RWPE1 (cell line): ENCODE data around the gene IL9R.

Experiments
- CTCF ChIA-PET: fragments of 350-600 bp; sonication (Branson Sonifier 250); formaldehyde crosslinking; extraction: SDS; loops from one replicate; lab custom pipeline; 2021; lab: Yijun Ruan, JAX
- POLR2A ChIA-PET: fragments of 400-600 bp; formaldehyde crosslinking; extraction: SDS; loops from one replicate; lab custom pipeline; 2020; ENCODE audit warnings: antibody characterized with exemption; ENCODE audit not compliant: low non-redundant PET; lab: Yijun Ruan, JAX
- DNase-seq: peaks from one replicate; pipeline ENCODE4 v3.0.0; 2012; ENCODE audit warnings: low spot score
- H3K27ac ChIP-seq: fragments of 450-650 bp; 2 replicates; pipeline ENCODE4 v1.5.1; 2017
- TF ChIP-seq, protein P1 (sequence below): fragments of 450-650 bp; conservative IDR thresholded peaks from 2 replicates; pipeline ENCODE4 v1.5.1; 2017; ENCODE audit warnings: low read depth, mild to moderate bottlenecking

Gene IL9R

DNA sequence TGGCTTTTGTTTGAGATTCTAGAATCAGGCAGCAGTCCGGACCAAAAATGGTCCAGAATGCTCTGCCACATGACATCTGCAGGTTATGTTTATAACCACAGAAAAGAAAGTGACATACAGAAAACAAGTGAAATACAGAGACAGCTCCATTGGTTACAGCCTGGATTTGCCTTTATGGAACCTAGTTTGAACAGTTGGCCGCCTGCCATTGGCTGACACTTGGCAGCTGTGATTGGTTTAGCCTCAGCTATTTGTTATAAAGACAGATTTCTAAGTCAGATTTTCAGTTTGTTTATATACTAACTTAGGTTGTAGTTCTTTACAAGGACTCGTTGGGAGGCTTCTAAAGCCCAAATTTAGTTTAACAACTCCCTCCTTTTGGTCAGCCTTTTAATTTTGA lies 40.8 kb upstream of the IL9R start:
- ChIA-PET POLR2A (no interaction called here), CTCF (no interaction called here)
- TF ChIP-seq, protein P1, sequence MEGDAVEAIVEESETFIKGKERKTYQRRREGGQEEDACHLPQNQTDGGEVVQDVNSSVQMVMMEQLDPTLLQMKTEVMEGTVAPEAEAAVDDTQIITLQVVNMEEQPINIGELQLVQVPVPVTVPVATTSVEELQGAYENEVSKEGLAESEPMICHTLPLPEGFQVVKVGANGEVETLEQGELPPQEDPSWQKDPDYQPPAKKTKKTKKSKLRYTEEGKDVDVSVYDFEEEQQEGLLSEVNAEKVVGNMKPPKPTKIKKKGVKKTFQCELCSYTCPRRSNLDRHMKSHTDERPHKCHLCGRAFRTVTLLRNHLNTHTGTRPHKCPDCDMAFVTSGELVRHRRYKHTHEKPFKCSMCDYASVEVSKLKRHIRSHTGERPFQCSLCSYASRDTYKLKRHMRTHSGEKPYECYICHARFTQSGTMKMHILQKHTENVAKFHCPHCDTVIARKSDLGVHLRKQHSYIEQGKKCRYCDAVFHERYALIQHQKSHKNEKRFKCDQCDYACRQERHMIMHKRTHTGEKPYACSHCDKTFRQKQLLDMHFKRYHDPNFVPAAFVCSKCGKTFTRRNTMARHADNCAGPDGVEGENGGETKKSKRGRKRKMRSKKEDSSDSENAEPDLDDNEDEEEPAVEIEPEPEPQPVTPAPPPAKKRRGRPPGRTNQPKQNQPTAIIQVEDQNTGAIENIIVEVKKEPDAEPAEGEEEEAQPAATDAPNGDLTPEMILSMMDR, result no peak
- no peak overlapping the region for H3K27ac ChIP-seq
- DNase-seq, result no peak

GRCh38 chrX:155957843-155958242 lies 39.7 kb upstream of the IL9R start:
- no peak overlapping the region for H3K27ac ChIP-seq
- ChIA-PET POLR2A (no interaction called here), CTCF (no interaction called here)
- TF ChIP-seq, protein P1, result no peak
- no peak for DNase-seq

DNA sequence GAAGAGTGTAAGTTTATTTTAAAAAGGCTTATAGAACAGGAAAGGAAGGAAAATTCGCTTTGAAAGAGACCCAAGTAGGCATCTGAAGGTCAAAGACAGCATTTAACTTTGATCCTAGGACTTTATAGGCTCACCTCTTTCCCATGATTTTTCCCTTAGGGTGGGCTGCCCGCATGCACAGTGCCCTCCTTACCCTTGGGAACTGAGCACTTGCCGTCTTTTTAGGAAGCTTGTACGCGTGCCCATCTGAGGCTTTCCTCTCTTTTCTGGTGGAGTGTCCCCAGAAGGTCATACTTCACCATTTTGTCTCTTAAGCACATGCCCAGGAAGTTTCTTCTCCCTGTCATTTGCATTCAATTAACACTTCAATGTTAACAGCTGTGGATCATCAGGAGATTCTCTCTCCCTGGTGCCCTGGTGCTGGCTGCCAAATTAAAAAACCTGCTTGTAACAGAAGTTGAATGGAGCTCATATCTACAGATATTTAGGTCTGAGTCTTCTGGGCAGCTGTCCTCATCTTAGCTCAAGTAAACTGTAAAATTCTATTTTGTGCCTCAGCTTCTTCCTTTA lies 38.4 kb upstream of the IL9R start:
- no peak overlapping the region for H3K27ac ChIP-seq
- DNase-seq, result no peak
- POLR2A ChIA-PET, result no interaction called here
- CTCF ChIA-PET, result no interaction called here
- TF ChIP-seq, protein P1, result no peak

- DNase-seq, result no peak
- POLR2A ChIA-PET, result no interaction called here
- H3K27ac ChIP-seq, result no peak overlapping the region
- CTCF ChIA-PET, result no interaction called here
- TF ChIP-seq, protein P1, result no peak
These were observed 34.6 kb upstream of the IL9R start for GRCh38 chrX:155962906-155963305.

DNA sequence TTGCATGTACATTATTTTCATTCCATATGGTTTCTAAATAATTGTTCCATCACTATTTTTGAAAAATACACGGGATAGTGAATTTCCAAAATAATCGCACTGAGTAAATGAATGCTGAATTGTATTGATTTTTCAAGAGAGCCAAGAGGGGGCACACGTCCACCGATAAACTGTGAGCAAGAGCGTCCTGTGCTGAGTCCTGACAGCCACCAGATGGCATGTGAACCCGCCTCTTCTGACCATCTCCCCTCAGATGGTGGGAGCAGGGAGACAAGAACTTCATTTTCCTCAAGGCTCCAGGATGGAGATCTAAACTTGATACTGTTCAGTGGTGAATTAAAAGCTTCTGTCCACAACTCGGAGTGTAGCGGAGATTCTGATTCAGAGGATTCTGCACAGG lies 30.6 kb upstream of the IL9R start:
- ChIA-PET CTCF (no interaction called here), POLR2A (no interaction called here)
- no peak overlapping the region for H3K27ac ChIP-seq
- peak; percentile 35 for DNase-seq
- TF ChIP-seq, protein P1, result peak; percentile 41

- CTCF ChIA-PET, result no interaction called here
- TF ChIP-seq, protein P1, result no peak
- POLR2A ChIA-PET, result no interaction called here
- H3K27ac ChIP-seq, result no peak overlapping the region
- DNase-seq, result no peak
These were observed 29.7 kb upstream of the IL9R start for GRCh38 chrX:155967653-155968325.
